Measurements from ENCODE around the gene STOML2. TPM values are rescaled to one million over a fixed set of nuclear protein-coding genes. Genes with fewer than 3 reads are reported as not detected.
"Not testable (repeated sequence)": the region's sequence is repeated elsewhere in the genome, so short reads cannot be mapped to it uniquely, and the experiment has no call there.

Gene STOML2
- total RNA-seq, result 100 to 1,000 TPM in 2 of 4 donors, 10 to 100 TPM in 2; 77.6 to 108 (median 89.9) TPM

GRCh38 chr9:35102769-35103659 lies at the start of gene STOML2:
Gene STOML2, minus strand, starts transcription at chr9:35103131. Its CDS starts 37 bp downstream, at chr9:35103094.
- TF ChIP-seq CTCF (IDR thresholded peaks at IDR 0.05), result no peak
- ATAC-seq (ENCODE audit: low FRiP score) (peak; percentile 95), DNase-seq (ENCODE audit: low spot score) (peak; percentile 77)

- DNase-seq (ENCODE audit: low spot score); ATAC-seq (ENCODE audit: low FRiP score): not testable (repeated sequence)
Observed at GRCh38 chr9:35147941-35148563, 45.1 kb upstream of the STOML2 start.

- ATAC-seq (ENCODE audit: low FRiP score), result no peak
- no peak for DNase-seq (ENCODE audit: low spot score)
- no peak for TF ChIP-seq CTCF (IDR thresholded peaks at IDR 0.05)
Observed at GRCh38 chr9:35142037-35142436, 39.1 kb upstream of the STOML2 start.

GRCh38 chr9:35140093-35140492 lies 37.2 kb upstream of the STOML2 start:
- TF ChIP-seq CTCF (IDR thresholded peaks at IDR 0.05), result no peak
- no peak for ATAC-seq (ENCODE audit: low FRiP score)
- no peak for DNase-seq (ENCODE audit: low spot score)

DNA sequence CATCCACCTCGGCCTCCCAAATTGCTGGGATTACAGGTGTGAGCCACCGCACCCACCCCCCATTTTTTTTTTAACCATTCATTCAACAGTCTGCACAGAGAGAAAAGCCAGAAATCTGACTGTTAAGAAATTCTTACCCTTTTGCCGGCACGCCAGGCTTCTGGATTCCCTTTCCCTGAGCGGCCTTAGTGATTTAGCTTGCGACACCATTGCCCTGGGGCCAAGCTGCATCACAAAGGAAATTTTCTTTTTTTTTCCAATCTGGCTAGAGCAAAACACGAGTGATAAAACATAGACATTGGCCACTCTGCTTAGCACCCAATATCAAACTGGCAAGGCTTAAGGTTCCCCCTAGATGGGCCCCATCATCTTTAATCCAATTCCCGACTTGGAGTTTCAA lies 33.9 kb upstream of the STOML2 start:
- no peak for ATAC-seq (ENCODE audit: low FRiP score)
- TF ChIP-seq CTCF (IDR thresholded peaks at IDR 0.05), result no peak
- DNase-seq (ENCODE audit: low spot score), result no peak

GRCh38 chr9:35135988-35136387 lies 33.1 kb upstream of the STOML2 start:
- no peak for ATAC-seq (ENCODE audit: low FRiP score)
- no peak for DNase-seq (ENCODE audit: low spot score)
- no peak for TF ChIP-seq CTCF (IDR thresholded peaks at IDR 0.05)

- ATAC-seq (ENCODE audit: low FRiP score) (no peak), DNase-seq (ENCODE audit: low spot score) (no peak)
- TF ChIP-seq CTCF (IDR thresholded peaks at IDR 0.05), result no peak
Observed at GRCh38 chr9:35134920-35135319, 32.0 kb upstream of the STOML2 start.

Data from omental fat pad (tissue), 4 donors.